K562 (cell line): ENCODE data around the gene SPOCD1. TPM values are rescaled to one million over a fixed set of nuclear protein-coding genes. Genes with fewer than 3 reads are reported as not detected.

Experiments used
- ATAC-seq: fragments of 200-7000 bp; cut with Tn5 transposase; 3 replicates; pipeline ENCODE4 v1.9.1; 2020; ENCODE audit warnings: moderate library complexity
- BruUV-seq: library from RNA; stranded (reverse); fragments of 400-500 nt; replicated peaks from 2 replicates; lab custom pipeline; 2021; lab: Mats Ljungman, UMichigan
- CTCF ChIA-PET: fragments of 300-600 bp; formaldehyde crosslinking; extraction: SDS; loops from one replicate; lab custom pipeline; 2021; ENCODE audit warnings: low intra/inter-chr PET ratio; lab: Yijun Ruan, JAX
- POLR2A ChIA-PET: fragments of 300-600, 350-650 bp; sonication (Branson Sonifier 250); formaldehyde crosslinking; extraction: SDS; loops from one replicate; lab custom pipeline; 2021; ENCODE audit warnings: antibody characterized with exemption, inconsistent platforms; lab: Yijun Ruan, JAX
- DNase-seq, 4 experiments: peaks; one replicate each; pipeline versions ENCODE4 v3.0.0 to v3.0.0-alpha.2; 2011 to 2018; ENCODE audit warnings: low spot score in 3 of 4, mixed read lengths in 3 of 4; ENCODE audit errors: extremely low read depth in 1 of 4
- FAIRE-seq: peaks from 2 replicates; lab custom pipeline; 2011; peaks lifted over from hg19 to GRCh38; lab: Jason Lieb, UNC
- H2AFZ ChIP-seq: 2 replicates; pipeline ENCODE4 v1.6.0; 2011; ENCODE audit warnings: low read depth, low read length, control low read depth, inconsistent platforms
- H3K27ac ChIP-seq: fragments of 200-600 bp; 3 replicates; pipeline ENCODE4 v1.8.0; 2011; ENCODE audit warnings: low read depth, mild to moderate bottlenecking, control low read depth, inconsistent platforms, low read length, moderate library complexity, mixed read lengths; ENCODE audit errors: extremely low read depth
- H3K27me3 ChIP-seq, 2 experiments: fragments of 300-600 bp in 1 of 2; 2 replicates in 1 of 2; 3 replicates in 1 of 2; pipeline versions ENCODE4 v1.6.0 to v1.8.0; 2011; ENCODE audit warnings: inconsistent platforms in 2 of 2, low read length in 2 of 2, mild to moderate bottlenecking in 1 of 2, mixed read lengths in 1 of 2, moderate library complexity in 1 of 2; ENCODE audit not compliant: control insufficient read depth in 2 of 2, insufficient read depth in 2 of 2
- H3K36me3 ChIP-seq: fragments of 300-600 bp; 3 replicates; pipeline ENCODE4 v1.8.0; 2011; ENCODE audit warnings: mild to moderate bottlenecking, low read length, inconsistent platforms; ENCODE audit not compliant: control insufficient read depth, insufficient read depth
- H3K4me1 ChIP-seq, 2 experiments: fragments of 200-600 bp in 1 of 2; replicated peaks in 1 of 2; 2 replicates in 1 of 2; 3 replicates in 1 of 2; pipeline versions ENCODE4 v1.5.1 to v1.8.0; 2011; ENCODE audit warnings: inconsistent platforms in 2 of 2, low read length in 2 of 2, mild to moderate bottlenecking in 1 of 2, mixed read lengths in 1 of 2, moderate library complexity in 1 of 2; ENCODE audit not compliant: control insufficient read depth in 2 of 2, insufficient read depth in 2 of 2
- H3K4me2 ChIP-seq: 2 replicates; pipeline ENCODE4 v1.6.1; 2011; ENCODE audit warnings: low read length, control low read depth, inconsistent platforms, mixed read lengths; ENCODE audit not compliant: insufficient read depth
- H3K4me3 ChIP-seq: fragments of 200-600 bp; sonication (generic), shearing (Covaris generic); 2 replicates; pipeline ENCODE4 v1.5.1; 2016; ENCODE audit warnings: control low read depth, inconsistent platforms
- H3K79me2 ChIP-seq: fragments of 200-600 bp; 3 replicates; pipeline ENCODE4 v1.8.0; 2011; ENCODE audit warnings: low read length, inconsistent platforms; ENCODE audit not compliant: control insufficient read depth, insufficient read depth
- H3K9ac ChIP-seq, 2 experiments: 2 replicates each; pipeline versions ENCODE4 v1.6.0 to v1.6.1; 2011; ENCODE audit warnings: low read depth in 2 of 2, low read length in 2 of 2, control low read depth in 1 of 2, inconsistent platforms in 1 of 2, mild to moderate bottlenecking in 1 of 2, mixed read lengths in 1 of 2; ENCODE audit not compliant: insufficient read depth in 1 of 2
- H3K9me1 ChIP-seq: one replicate; pipeline ENCODE4 v1.6.0; 2011; ENCODE audit warnings: inconsistent platforms, mild to moderate bottlenecking, low read length, moderate library complexity; ENCODE audit not compliant: control insufficient read depth, insufficient read depth
- H3K9me3 ChIP-seq: replicated peaks from 2 replicates; pipeline ENCODE4 v1.5.1; 2011; ENCODE audit warnings: low read depth, low read length, inconsistent platforms; ENCODE audit not compliant: control insufficient read depth, insufficient read depth
- H4K20me1 ChIP-seq: replicated peaks from 2 replicates; pipeline ENCODE4 v1.6.1; 2011; ENCODE audit warnings: low read length, inconsistent platforms, mixed read lengths; ENCODE audit not compliant: control insufficient read depth, insufficient read depth
- ARNT ChIP-seq, 2 experiments: fragments of 450-650 bp; IDR thresholded peaks; 2 replicates each; pipeline ENCODE4 v1.6.1; 2016; ENCODE audit warnings: mild to moderate bottlenecking in 1 of 2
- ATF7 ChIP-seq: fragments of 450-650 bp; IDR thresholded peaks from 2 replicates; pipeline ENCODE4 v1.7.1; 2014; ENCODE audit warnings: mild to moderate bottlenecking, moderate library complexity
- CCAR2 ChIP-seq: fragments of 200-400 bp; formaldehyde crosslinking; IDR thresholded peaks from 2 replicates; pipeline ENCODE4 v1.6.1; 2017; ENCODE audit warnings: mild to moderate bottlenecking, low read depth, low read length
- DDX20 ChIP-seq: fragments of 450-650 bp; IDR thresholded peaks from 2 replicates; pipeline ENCODE4 v1.6.1; 2016; ENCODE audit warnings: missing genetic modification characterization, low read depth, mild to moderate bottlenecking, missing compliant biosample characterization, moderate library complexity
- EGR1 ChIP-seq: fragments of 450-650 bp; conservative IDR thresholded peaks from 2 replicates; pipeline ENCODE4 v1.6.1; 2017; ENCODE audit warnings: mild to moderate bottlenecking
- HDGF ChIP-seq: fragments of 450-650 bp; IDR thresholded peaks from 2 replicates; pipeline ENCODE4 v1.6.1; 2016
- HIVEP1 ChIP-seq: fragments of 250-450 bp; sonication (Bioruptor Pico); IDR thresholded peaks from 2 replicates; pipeline ENCODE4 v1.4.0; 2020; ENCODE audit warnings: mild to moderate bottlenecking
- KDM2B ChIP-seq: fragments of 250-450 bp; sonication (Bioruptor Pico); IDR thresholded peaks from 2 replicates; pipeline ENCODE4 v1.8.0; 2021; ENCODE audit warnings: mild to moderate bottlenecking, moderate library complexity
- MAFF ChIP-seq: IDR thresholded peaks from 2 replicates; pipeline ENCODE4 v1.6.1; 2012; ENCODE audit warnings: low read length, improper control_type of control experiment
- MIER1 ChIP-seq: fragments of 450-650 bp; IDR thresholded peaks from 2 replicates; pipeline ENCODE4 v1.6.1; 2016; ENCODE audit warnings: antibody characterized with exemption, mild to moderate bottlenecking, low read depth
- RBM25 ChIP-seq: fragments of 200-400 bp; formaldehyde crosslinking; IDR thresholded peaks from 2 replicates; pipeline ENCODE4 v1.6.1; 2018; ENCODE audit warnings: low read length, low read depth, moderate library complexity; ENCODE audit not compliant: severe bottlenecking
- RUNX1 ChIP-seq: sonication (generic); IDR thresholded peaks from 2 replicates; pipeline ENCODE4 v1.6.1; 2016; ENCODE audit warnings: antibody characterized with exemption, low read depth
- SMARCA5 ChIP-seq: fragments of 450-650 bp; IDR thresholded peaks from 2 replicates; pipeline ENCODE4 v1.6.1; 2016
- STAT5A ChIP-seq: IDR thresholded peaks from 2 replicates; pipeline ENCODE4 v1.6.1; 2012; ENCODE audit warnings: low read length, inconsistent platforms, borderline replicate concordance
- ZKSCAN8 ChIP-seq: fragments of 200-800 bp; sonication (Bioruptor generic); IDR thresholded peaks from 2 replicates; pipeline ENCODE4 v1.6.1; 2016; ENCODE audit warnings: missing genetic modification characterization, missing compliant biosample characterization
- ZNF384 ChIP-seq: IDR thresholded peaks from 2 replicates; pipeline ENCODE4 v1.6.1; 2012; ENCODE audit warnings: low read depth, low read length, improper control_type of control experiment
- ZNF408 ChIP-seq: fragments of 250-450 bp; sonication (Bioruptor Pico); IDR thresholded peaks from 2 replicates; pipeline ENCODE4 v1.4.0; 2020; ENCODE audit warnings: low read depth, mild to moderate bottlenecking, moderate library complexity
- ZNF644 ChIP-seq: fragments of 200-800 bp; sonication (Bioruptor generic); IDR thresholded peaks from 2 replicates; pipeline ENCODE4 v1.6.1; 2016; ENCODE audit warnings: low read depth, missing genetic modification characterization, missing compliant biosample characterization
- ZNF695 ChIP-seq: fragments of 450-650 bp; formaldehyde crosslinking; IDR thresholded peaks from 2 replicates; pipeline ENCODE4 v1.4.0; 2020; ENCODE audit warnings: mild to moderate bottlenecking, moderate library complexity
- WGBS: fragments of 100-300 bp; shearing (Covaris generic); methylation state at CpG from one replicate; pipeline ENCODE4 v1.1.6; 2016; ENCODE audit warnings: low coverage, mixed read lengths; ENCODE audit not compliant: insufficient coverage; ENCODE audit errors: missing lambda C conversion rate; 5-methylcytosine and 5-hydroxymethylcytosine counted together
- in situ Hi-C: fragments of 300-500 bp; cut with MboI; formaldehyde crosslinking; loops from 4 replicates; pipeline ENCODE4 v1.15.0; 2018; ENCODE audit warnings: inconsistent platforms, mixed read lengths
- intact Hi-C: fragments of 100-400 bp; cut with micrococcal nuclease; formaldehyde crosslinking; loops from 2 replicates; pipeline ENCODE4 v1.14.2; 2022
- polyA plus RNA-seq, 8 experiments: library from polyadenylated mRNA; depleted of rRNA in 4 of 8; stranded (reverse) in 5 of 8; unstranded in 3 of 8; fragments of >200 nt; fragmentation: Nextera tagmentation in 2 of 8; fragmentation: Illumina TruSeq in 1 of 8; extraction: Ambion mirVana in 2 of 8; extraction: Trizol in 1 of 8; gene quantifications; 2 replicates each; pipeline versions ENCODE4 v1.2.1 to v1.2.3, GENCODE V29; 2011 to 2014; ENCODE audit warnings: inconsistent platforms in 1 of 8, missing spikeins in 1 of 8
- total RNA-seq, 7 experiments: library from RNA; depleted of rRNA in 6 of 7; stranded (reverse); fragments of >200 nt in 6 of 7; fragmentation: Illumina TruSeq in 2 of 7; extraction: Trizol in 2 of 7; gene quantifications; 2 replicates each; pipeline versions ENCODE4 v1.2.1 to v1.2.3, GENCODE V29; 2011 to 2021; ENCODE audit warnings: low replicate concordance in 1 of 7
- TF ChIP-seq, protein P1 (sequence below): IDR thresholded peaks from 2 replicates; pipeline ENCODE4 v1.6.1; 2014; ENCODE audit warnings: antibody characterized with exemption
- TF ChIP-seq, protein P2 (sequence below): fragments of 450-650 bp; IDR thresholded peaks from 2 replicates; pipeline ENCODE4 v1.7.1; 2018; ENCODE audit warnings: mild to moderate bottlenecking, low read depth; ENCODE audit not compliant: partially characterized antibody

SPOCD1 gene
- total and polyA plus RNA-seq, 9 of the 15 experiments (the other 6 are each of a cell fraction or from before 2014, with no cell fraction given), result 0.03 to 0.71 (median 0.26) TPM; not detected in 1

DNA sequence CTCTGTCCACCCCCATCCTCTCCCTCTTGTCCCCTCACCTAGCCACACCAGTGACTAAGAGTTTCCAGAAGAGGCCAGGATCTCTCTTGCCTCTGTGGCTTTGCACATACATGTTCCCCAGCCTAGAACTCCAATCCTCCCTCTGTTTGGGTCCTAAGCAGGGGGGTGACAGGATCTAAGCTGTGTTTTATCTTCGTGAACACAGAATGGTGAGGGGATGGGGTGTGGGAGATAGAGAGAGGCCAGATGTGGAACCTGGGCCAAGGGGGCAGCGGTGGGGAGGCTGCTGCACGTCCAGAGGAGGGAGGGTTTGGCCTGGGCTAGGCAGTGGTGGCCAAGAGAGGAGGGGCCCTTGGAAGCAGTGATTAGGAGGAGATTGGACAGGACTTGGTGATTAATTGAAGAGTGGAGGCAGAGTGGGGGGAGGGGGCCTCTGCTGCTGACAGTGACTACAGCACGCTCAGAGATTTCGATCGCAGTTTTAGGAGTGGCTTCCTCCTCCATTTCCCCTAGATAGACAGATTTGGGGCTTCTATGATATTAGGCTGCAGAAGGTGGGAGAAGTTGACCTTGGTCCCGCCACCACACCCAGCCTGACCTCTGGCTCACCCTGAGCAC lies 34.6 kb downstream of the SPOCD1 start:
- peak; percentile 48 to 72 (median 60) for DNase-seq
- in situ Hi-C loops (no loop called here), intact Hi-C loops (loop anchor here (10.0 kb wide), 2 partner anchors 216 to 284 kb away; no protein-coding TSS in a partner anchor)
- Histone ChIP-seq H3K4me3 (no peak overlapping the region), H4K20me1 (no peaks in the 10 kb centered on the region; the same call in 1 of the 2 replicates), H3K9ac (peak overlapping the region in 1 of 2 experiments; percentile 51; a peak in 1 of 4 replicates), H3K27me3 (peaks cover 0 to 13% of the 10 kb centered on the region in 2 experiments; a peak in 2 of 5 replicates), H3K79me2 (no peaks in the 10 kb centered on the region), H3K4me1 (peaks cover 18 to 24% of the 10 kb centered on the region in 2 experiments), H3K36me3 (no peaks in the 10 kb centered on the region), H2AFZ (0 out of 2 replicates have a peak overlapping the region, but pooled peaks have one; percentile 0), H3K4me2 (peak overlapping the region; percentile 33; the same call in 1 of the 2 replicates), H3K9me3 (no peaks in the 10 kb centered on the region), H3K9me1 (no peaks in the 10 kb centered on the region), H3K27ac (peak overlapping the region; percentile 19; the same call in 1 of the 3 replicates)
- ChIA-PET POLR2A (interaction anchor here (0.6 to 1.0 kb wide), 3 partner anchors 8 to 58 kb away, joined by 3 to 7 read pairs (median 3); no protein-coding TSS in a partner anchor), CTCF (interaction anchor here (0.7 kb wide), 1 partner anchor 19 kb away, joined by 4 read pairs; no protein-coding TSS in a partner anchor)
- ATAC-seq, result peak; percentile 76
- FAIRE-seq, result peak; percentile 74
- BruUV-seq, result no TSS peak
- WGBS, result 4% methylated on average over 7 of the region's 7 CpGs
- TF ChIP-seq SMARCA5 (no peak), ARNT (IDR thresholded peaks at IDR 0.05) (no peak), ZNF695 (CRISPR knock-in tag) (no peak), ZNF384 (no peak), MIER1 (no peak), HIVEP1 (CRISPR knock-in tag) (no peak), CCAR2 (no peak), RBM25 (no peak), MAFF (no peak), ZKSCAN8 (no peak), KDM2B (no peak), ZNF644 (tag) (no peak; the same call in 1 of the 2 replicates), HDGF (peak; percentile 78; the same call in 1 of the 2 replicates), ATF7 (peak; percentile 41; the same call in 1 of the 2 replicates), EGR1 (no peak), RUNX1 (no peak), ZNF408 (no peak), DDX20 (tag) (no peak), STAT5A (no peak)
- TF ChIP-seq, protein P1, sequence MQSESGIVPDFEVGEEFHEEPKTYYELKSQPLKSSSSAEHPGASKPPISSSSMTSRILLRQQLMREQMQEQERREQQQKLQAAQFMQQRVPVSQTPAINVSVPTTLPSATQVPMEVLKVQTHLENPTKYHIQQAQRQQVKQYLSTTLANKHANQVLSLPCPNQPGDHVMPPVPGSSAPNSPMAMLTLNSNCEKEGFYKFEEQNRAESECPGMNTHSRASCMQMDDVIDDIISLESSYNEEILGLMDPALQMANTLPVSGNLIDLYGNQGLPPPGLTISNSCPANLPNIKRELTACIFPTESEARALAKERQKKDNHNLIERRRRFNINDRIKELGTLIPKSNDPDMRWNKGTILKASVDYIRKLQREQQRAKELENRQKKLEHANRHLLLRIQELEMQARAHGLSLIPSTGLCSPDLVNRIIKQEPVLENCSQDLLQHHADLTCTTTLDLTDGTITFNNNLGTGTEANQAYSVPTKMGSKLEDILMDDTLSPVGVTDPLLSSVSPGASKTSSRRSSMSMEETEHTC, result no peak
- TF ChIP-seq, protein P2, sequence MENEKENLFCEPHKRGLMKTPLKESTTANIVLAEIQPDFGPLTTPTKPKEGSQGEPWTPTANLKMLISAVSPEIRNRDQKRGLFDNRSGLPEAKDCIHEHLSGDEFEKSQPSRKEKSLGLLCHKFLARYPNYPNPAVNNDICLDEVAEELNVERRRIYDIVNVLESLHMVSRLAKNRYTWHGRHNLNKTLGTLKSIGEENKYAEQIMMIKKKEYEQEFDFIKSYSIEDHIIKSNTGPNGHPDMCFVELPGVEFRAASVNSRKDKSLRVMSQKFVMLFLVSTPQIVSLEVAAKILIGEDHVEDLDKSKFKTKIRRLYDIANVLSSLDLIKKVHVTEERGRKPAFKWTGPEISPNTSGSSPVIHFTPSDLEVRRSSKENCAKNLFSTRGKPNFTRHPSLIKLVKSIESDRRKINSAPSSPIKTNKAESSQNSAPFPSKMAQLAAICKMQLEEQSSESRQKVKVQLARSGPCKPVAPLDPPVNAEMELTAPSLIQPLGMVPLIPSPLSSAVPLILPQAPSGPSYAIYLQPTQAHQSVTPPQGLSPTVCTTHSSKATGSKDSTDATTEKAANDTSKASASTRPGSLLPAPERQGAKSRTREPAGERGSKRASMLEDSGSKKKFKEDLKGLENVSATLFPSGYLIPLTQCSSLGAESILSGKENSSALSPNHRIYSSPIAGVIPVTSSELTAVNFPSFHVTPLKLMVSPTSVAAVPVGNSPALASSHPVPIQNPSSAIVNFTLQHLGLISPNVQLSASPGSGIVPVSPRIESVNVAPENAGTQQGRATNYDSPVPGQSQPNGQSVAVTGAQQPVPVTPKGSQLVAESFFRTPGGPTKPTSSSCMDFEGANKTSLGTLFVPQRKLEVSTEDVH, result peak; percentile 18
